Measurements from ENCODE around the gene ZFX. TPM values are rescaled to one million over a fixed set of nuclear protein-coding genes. Genes with fewer than 3 reads are reported as not detected.
"Not testable (repeated sequence)": the region's sequence is repeated elsewhere in the genome, so short reads cannot be mapped to it uniquely, and the experiment has no call there.

ZFX gene
- total RNA-seq = 72.2 TPM

DNA sequence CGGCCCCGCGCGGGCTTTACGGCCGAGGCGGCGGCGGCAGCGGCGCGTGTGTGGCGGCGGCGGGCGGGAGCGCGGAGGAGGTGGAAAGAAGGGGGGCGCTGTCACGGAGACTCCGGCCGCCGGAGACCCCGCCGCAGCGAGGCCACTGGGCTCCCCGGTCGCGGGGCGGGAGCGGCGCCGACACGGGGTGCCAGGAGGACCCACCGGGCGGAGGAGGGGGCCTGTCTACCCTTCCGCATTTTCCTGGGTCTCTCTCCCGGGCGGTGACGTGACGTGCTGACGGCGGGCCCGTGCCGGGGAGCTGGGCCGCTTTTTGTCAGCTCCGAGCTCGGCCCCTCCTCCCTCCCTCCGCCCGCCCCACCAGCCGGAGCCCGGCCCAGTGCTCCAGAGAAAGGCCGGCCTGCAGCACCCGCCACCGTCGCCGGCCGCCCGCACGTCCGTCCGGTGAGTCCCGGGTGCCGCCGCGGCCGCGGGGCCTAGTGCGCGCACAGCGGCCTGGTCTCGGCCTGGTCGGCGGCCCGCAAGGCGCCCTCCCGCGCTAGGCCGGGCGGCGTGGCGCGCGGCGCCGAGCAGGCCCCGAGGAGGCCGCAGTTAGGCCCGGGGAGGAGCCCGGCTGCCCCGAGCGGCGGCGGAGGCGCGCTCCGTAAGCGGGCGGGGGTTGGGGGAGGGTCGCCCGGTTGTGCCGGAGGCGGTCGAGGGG, at the start of gene ZFX:
TSS of gene ZFX (plus strand) at position 379 of the 700 bp plus-strand sequence. CDS start 23,014 bp downstream, outside the sequence.
- peak; percentile 56 for DNase-seq

- no peak for DNase-seq
Measured at GRCh38 chrX:24100713-24101112, 48.8 kb upstream of the ZFX start.

DNA sequence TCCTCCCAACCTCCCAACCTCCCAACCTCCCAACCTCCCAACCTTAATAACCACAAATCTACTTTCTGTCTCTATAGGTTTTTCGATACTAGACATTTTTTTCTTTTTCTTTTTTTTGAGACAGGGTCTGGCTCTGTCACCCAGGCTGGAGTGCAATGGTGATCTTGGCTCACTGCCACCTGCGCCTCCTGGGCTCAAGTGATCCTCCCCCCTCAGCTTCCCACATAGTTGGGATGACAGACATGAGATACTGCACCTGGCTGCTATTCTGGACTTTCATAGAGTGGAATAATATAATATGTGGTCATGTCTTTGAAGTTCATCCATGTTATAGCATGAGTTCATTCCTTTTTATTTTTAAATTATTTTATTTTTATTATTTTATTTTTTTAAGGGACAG, 39.5 kb upstream of the ZFX start:
- no peak for DNase-seq

GRCh38 chrX:24113181-24113580, 36.3 kb upstream of the ZFX start:
- no peak for DNase-seq

- DNase-seq = peak; percentile 2
Measured at GRCh38 chrX:24117258-24117657, 32.3 kb upstream of the ZFX start.

GRCh38 chrX:24124244-24124799, 25.2 kb upstream of the ZFX start:
- no peak for DNase-seq

DNA sequence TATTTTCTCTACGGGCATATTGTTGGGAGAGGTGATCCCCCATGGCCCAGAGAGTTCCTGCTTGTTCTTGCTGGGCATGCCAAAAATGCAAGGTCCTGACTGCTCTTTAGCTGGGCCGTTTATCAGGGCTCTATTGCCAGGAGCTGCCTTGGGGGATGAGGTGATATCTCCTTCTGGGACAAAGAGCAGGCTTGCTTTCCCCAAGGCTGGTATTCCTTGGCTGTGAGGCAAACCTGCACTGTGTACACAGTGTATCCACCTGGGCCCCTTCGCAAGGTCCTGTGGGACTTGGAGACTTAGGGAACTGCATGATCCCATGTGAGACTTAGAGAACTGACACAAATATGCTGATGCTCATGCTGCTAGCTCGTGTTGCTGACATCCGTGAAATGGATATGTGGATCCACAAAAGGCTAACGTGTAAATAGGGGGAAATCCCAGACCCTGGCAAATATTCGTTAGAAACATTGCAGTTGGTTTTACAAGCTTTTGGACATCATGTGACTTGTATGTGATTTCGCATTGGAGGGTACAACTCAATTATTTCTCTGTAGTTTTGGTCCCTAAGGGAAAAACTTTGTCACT, 24.4 kb upstream of the ZFX start:
- no peak for DNase-seq

DNA sequence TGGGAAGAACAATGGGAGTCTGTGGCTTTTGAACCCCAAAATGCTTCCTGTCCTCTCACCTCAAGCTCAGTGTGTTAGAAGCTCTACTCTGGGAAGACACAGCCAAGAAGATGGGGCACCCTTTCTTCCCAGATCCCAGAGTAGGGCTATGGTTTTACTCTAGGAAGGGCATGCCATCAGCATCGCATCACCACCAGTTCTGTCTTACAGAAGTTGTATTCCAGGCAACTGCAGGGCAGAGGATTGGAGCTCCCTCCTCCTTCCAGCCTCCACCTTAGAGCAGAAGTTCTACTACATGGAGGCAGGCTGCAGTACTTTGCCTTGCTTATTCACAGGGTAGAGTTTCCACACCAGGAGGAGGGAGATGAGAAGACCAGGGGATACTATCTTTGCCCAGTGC, 18.1 kb upstream of the ZFX start:
- DNase-seq = no peak

- no peak for DNase-seq
Measured at GRCh38 chrX:24133312-24133711, 16.2 kb upstream of the ZFX start.

DNA sequence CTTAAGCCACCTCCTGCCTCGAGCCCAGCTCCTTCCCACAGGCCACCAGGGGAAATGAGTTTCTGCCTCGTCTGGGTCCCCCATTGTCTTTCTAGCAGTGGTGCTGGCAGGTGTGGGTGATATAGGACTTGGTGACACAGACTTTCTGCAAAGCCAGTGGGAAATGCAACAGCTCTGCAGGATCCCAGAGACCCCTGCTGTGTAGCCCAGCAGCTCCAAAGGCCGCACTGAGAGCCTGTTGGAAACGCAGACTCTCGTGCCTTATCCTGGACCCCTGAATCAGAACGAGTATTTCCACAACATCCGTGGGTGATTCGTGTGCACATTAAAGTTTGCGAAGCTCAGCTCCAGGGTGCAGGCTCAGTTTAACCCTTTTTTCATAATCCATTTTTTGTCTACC, 13.8 kb upstream of the ZFX start:
- not testable (repeated sequence) for DNase-seq

GRCh38 chrX:24137192-24137591, 12.3 kb upstream of the ZFX start:
- no peak for DNase-seq

- DNase-seq = not testable (repeated sequence)
Measured at GRCh38 chrX:24143982-24144381, 5.5 kb upstream of the ZFX start.

- DNase-seq = no peak
Measured at GRCh38 chrX:24144528-24144927, 5.0 kb upstream of the ZFX start.

- no peak for DNase-seq
Measured at GRCh38 chrX:24145303-24146186, 4.0 kb upstream of the ZFX start.

GRCh38 chrX:24146283-24146949, 3.1 kb upstream of the ZFX start:
- DNase-seq = no peak

DNA sequence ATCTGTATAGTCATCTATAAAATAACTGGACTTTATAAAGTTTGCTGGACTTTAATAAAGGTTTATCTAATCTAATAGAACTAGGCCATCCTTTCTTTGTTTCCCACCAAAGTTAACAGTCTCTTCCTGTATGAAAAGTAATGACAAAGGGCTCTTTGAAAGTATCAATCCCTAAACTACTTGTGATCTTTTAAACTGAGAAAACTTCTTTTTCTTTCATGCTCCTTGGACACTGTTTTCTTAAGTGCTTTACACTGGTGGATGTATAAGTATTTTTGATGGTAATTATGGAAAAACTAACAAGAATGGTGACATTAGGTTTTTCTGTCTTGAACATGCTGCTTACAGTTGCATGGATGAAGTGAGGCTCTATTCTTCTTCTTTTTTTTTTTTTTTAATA, 2.4 kb upstream of the ZFX start:
- no peak for DNase-seq

GRCh38 chrX:24148121-24148520, 1.4 kb upstream of the ZFX start:
- DNase-seq = no peak

GRCh38 chrX:24148535-24149350, 786 bp upstream of the ZFX start:
- DNase-seq = no peak

GRCh38 chrX:24150051-24150790, 692 bp downstream of the ZFX start:
- peak; percentile 62 for DNase-seq

DNA sequence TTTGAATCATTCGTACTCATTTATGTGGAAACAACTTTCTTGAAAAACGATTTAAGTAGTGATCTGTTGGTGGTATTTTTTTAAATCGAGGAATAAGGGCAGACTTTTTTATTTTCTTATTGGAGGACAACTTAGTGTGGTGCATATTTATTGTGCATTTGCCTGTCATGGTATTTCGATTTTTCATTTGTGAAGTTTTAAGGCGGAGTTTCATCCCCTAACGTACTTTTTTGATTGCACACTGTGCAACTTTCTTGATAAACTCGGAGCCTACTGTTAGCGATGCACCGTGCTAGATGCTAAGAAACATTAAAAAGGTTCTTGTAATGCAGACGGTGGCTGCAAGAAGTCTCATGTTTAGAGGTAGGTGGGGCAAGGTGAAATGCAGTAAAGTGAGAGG, 1.4 kb downstream of the ZFX start:
- no peak for DNase-seq

GRCh38 chrX:24151513-24151912, 2.0 kb downstream of the ZFX start:
- no peak for DNase-seq

All from occipital lobe (tissue), 2 donors.